NCI-H1694 treated with DMSO at 0.1 percent for 48 hours (cell line): ENCODE results near the gene MACC1.

Experiments
- DNase-seq: peaks from one replicate; lab custom pipeline; 2025; lab: John Stamatoyannopoulos, UW

MACC1 gene

DNA sequence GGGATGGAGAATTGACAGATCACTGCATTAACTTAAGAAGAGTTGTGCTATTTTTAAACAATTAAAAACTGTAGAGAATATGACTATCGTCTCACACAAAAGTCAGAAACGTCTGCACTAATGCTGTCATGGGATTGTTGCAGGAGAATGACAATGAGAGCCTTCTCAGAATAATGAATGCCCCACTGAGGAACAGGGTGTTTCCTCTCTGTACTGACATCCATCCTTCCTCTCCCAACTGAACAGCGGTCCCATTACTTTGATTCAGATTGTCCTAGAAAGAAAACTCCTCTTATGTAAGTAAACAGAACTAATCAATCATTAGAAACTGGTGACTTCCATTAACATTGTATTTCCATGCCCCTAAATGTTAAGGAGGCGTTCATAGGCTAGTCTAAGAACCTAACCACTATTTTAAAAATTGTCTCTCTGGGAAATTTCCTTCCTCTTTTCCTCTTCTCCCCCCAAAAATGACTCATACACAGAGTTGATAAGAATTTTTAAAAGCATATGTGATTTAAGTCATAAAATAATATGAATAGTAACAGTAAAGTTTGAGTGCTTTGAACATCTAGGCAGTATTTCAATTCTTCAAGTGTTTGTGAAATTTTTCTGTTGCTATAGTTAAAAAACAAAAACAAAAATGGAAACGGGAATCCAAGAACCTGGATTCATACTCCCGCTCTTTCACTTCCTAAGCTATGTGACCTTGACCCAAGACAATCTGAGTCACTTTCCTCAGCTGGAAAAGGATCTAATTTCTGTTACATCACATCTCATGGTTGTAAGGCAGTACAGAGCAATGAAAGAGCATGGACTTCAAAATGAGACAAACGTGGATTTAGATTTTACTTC lies 12.7 kb upstream of the MACC1 start:
- DNase-seq, result no peak

DNA sequence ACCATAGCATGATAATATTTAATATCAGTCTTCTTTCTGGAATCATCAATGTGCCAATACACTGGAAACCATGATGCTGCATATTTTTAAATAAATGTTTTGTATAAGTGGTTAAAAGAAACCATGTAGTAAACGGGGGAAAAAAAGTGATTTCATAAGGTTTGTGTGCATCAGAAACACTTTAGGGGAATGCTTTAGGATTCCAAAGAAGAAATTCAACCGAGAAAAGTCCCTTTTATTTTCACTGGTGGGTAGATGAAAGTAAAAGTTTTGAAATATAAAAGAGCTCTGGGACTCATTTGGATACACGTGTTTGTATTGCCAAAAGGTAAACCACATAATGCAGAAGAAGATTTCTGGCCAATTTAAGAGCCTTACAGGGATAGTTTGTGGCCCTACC lies 11.9 kb upstream of the MACC1 start:
- DNase-seq, result no peak

DNA sequence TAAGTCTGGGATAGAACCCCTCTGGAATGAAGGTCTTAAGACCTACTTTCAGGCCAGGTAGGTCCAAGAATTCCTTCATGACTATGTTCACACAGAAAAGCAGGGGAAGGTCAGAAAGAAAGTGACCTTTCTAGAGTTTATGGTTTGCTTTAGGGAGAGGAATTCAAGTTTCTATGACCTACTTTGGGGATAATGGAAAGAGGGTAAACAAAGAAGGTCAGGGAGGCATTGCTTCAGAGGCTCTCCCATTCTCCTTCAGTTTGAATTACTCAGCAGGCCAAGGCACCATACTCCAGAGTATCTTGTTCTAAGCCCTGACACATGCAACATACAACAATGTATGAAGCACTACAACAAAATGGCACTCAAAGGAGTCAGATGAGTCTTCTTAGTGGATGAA lies 11.5 kb upstream of the MACC1 start:
- no peak for DNase-seq

DNA sequence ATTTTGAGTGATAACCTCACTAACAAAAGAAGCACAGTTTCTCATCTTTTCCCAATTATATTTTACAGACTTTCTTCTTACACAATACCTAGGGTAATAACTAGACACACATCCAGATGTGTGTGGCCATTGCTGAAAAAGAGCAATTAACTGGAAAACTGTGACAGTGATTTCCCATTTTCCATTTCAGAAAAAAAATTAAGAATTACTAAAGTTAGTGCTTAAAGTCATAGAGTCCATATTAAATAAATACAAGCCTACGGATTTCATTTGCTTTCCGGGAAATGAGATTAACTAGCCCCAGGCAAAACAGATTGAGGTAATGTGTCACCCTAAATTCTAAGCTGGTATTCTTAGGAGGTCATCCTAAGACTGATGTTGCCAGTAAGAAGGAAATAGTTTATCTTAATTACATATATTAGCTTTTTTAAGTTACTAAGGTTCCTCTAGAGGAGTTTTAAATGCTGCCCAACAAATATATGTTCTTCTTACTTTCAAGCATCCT lies 10.2 kb upstream of the MACC1 start:
- no peak for DNase-seq

DNA sequence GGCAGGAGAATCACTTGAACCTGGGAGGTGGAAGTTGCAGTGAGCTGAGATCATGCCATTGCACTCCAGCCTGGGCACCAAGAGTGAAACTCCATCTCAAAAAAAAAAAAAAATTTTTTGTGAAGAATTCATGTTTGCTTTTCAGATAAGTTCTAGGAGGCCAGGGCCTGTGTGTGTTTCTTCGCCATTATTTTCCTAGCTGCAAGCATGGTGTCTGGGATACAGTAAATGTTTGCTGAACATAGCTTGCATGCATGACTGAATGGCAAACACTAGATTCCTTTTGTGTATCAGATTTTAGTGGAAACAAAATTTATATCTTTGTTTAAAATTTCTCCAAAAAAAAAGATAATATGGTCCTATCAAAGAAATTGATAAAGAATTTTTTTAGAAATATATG lies 9.7 kb upstream of the MACC1 start:
- no peak for DNase-seq

DNA sequence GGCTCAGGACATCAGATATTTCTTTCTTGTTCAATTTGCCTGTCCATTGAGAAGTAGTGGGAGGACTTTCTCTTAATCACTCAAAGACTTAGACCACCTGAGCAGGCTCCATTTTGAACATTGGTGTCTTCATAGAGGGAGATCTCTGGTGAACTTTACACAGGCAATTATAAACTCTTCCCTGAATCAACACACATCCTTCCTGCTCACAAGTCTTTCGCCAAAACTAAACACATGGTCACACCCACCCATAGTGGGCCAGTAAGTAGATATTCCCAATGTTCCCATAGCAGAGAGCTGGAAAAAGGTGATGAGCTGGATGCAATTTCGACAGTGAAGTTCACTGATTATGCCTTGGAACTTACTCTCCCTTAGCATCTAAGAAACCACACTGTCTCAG lies 8.2 kb upstream of the MACC1 start:
- no peak for DNase-seq

DNA sequence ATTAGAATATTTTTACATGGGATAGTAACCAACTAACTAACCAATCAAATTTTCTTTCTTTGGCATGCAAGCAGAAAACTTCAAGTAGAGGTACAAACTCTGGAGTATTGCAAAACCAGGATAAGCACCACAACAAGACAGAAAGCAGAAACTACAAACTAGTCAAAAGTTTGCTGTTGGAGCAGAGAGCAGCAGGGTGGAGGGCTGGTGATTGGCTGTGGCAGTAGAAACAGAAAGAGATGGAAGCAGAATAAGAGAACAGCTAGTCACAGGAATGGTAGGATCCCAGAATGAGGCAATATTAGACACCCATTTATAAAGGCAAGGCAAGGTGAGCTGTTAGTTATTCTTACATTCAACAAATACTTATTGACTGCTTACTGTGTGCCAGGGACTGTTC lies 6.8 kb upstream of the MACC1 start:
- DNase-seq, result no peak

DNA sequence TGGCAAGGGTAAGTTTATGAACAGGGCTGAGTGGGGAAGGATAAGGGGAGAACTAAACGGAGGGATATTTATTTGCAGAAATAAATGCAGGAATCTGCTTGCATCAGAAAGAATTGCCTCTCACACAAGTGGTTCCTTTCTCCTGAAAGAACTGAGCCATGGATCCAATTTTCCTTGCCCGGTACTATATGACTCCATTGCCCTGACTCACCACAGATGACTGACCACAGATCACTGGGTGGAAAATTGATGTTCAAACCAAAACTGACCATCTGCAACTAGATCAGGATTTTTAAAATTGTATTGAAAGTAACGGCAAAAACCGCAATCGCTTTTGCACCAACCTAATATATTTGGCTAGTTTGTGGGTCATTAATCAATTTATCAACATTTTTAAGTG lies 6.2 kb upstream of the MACC1 start:
- no peak for DNase-seq

DNA sequence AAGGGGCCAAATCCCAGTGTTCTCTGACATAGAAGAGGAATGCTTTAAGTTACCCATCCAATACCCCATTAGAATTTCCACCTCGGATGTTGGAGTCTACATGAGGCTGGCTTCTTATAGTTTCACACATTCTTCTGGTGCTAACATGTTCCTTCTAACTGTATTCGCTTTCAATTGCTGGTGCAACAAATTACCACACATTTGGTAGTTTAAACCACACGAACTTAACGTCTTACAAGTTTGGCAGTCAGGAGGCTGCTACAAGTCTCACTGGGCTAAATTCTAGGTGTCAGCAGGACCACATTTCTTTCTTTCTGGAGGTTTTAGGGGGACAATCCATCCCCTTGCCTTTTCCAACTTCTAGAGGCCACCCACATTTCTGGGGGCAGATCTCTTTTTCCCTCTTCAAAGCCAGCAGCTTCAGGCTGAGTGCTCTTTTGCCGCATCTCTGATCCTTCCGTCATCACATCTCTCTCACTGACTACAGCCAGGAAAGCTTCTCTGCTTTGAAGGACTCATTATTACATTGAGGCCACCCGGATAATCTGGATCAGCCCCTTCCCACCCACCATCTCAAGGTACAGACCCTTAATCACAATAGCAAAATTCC lies 5.1 kb upstream of the MACC1 start:
- no peak for DNase-seq

DNA sequence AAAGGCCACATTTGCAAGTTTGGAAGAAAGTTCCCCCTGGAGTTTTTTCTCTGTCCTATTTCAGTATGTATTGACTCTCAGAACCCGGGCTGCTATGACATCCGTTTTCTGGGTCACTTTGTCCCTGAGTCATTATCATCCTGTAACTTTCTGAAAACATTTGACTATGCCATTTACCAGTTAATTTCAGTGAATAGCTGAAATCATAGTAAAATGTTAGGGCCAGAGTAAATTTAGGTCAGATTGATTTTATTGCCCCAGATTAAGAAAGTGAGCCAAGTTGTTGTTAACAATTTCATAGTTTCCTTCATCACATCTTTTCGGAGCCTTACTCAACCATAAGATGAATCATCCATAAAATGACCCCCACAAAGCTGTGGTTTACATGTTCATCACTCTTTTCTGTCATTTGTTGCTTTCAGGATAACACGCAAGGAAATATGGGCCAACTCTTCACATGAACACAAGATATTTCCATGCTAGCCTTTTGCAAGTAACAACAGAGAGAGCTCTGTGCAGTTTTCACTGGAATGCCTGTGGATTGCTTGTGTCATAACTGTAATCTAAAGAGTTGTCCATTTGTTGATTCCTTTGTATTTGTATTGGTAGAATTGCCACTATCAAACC lies 3.9 kb upstream of the MACC1 start:
- DNase-seq, result no peak

DNA sequence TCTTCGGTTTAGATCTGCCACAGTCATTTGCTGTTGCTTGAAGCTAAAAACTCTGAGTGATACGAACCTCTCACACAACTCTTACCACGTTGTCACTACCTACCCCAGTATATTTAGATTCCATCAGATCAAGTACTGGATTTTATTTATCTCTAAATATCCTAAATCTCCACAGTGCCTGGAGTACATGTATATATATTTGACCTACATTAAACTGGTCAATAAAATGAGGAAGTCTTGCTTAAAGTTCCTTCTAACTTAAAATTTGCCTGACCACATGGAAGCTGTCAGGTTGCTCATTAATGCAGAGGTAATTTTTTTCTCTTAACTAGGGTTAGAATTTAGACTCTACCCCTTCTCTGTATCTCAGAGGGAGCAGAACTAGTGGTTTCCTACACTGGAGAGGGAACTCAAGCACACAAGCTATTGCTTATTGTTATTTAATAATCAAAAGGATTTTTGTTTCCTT lies 3.1 kb upstream of the MACC1 start:
- DNase-seq, result no peak

DNA sequence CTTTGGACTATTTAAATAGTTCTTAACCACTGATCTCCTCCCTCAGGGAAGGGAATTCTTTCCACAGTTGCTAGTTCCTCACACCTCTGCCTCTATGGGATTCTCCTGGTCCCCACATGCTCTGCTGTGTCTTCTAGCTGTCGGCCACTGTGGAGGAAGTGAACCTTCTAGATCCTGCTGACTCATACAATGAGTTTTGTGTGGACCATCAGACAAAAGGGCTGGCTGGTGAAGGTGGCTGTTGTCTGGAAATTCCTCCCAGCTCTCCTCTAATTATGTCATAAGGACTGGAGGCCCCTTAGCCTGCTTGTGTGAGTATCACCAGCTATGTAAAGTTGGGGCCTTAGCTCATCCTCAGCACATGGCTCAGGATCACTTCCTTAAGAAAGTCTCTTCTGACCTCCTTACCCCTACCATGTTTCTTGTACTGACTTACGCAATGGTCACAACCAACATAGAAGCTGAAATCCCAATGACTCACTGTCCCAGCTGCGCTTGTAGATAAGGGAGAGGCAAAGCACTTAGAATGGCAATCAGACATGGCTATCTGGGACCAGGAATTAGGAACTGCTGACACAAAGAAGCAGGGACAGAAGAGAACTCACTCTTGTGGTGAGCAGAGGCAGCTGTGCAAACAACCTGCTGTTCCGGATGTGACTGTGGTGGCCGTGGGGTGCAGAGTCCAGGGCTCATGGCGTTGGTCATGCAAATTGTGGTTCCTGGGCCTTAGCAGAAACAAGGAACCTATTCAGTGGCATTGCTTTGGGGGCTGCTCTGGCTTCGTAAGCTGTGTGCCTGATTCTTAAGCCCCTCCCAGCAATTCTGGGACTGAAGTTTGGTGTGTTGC lies 2.5 kb upstream of the MACC1 start:
- no peak for DNase-seq

DNA sequence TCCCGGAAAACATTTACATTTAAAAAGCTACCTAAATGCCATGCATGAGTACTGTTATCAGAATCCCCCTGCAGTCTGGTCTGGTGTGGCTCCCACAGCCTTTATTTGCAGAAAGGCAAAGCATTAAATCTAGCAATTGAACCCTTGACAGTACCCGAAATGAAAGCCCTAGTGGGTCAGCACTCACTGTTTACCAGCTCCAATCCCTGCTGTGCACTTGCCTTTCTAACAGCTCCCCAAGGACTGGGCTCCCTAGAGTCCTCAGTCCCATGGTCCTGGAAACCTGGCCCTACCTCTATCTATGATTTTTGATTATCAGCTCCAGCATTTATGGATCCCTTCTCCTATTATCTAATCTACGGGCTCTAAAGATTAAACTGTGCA lies 1.9 kb upstream of the MACC1 start:
- DNase-seq, result no peak

DNA sequence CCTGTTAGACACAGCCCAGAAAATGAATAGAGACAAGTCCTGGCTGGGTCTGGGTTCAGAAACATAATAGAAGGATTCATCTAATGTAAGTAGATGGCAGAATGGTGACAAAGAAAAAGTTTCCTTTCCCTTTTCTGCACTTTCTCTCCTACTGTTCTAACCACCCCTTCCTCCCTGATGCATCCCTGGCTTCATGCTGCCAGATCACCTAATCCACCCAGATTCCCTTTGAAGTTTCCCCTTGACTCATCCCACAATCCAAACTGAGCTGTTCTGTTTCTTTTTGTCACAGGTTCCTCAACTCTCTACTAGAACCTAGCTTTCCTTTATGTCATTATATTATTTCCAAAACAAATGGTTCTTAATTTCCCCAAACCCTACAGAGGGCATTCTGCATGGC lies 1.1 kb upstream of the MACC1 start:
- DNase-seq, result no peak

DNA sequence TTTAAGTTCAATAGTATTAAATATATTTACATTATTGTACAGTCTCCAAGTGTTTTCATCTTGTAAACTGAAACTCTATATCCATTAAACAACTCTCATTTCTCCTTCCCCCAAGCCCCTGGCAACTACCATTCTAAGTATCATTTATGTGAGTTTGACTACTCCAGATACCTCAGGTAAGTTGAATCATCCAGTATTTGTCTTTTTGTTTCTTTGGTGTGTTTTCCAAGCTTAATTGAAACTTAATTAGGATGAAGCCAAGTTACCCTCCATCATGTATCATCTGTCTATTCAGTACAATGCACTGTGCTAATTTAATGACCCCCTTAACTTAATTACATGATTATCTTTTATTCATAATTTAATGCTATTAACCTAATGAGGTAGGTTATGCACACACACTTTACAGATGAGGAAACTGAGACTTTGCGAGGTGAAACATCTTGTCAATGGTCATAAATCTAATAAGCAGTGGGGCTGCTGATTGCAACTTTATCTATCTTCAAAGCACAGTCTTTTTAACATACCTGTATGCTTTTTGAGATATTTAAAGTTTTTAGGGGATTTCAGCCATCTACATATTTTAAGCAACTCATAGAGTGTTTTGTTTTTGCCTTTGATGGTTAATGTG lies 663 bp downstream of the MACC1 start:
- DNase-seq, result no peak

DNA sequence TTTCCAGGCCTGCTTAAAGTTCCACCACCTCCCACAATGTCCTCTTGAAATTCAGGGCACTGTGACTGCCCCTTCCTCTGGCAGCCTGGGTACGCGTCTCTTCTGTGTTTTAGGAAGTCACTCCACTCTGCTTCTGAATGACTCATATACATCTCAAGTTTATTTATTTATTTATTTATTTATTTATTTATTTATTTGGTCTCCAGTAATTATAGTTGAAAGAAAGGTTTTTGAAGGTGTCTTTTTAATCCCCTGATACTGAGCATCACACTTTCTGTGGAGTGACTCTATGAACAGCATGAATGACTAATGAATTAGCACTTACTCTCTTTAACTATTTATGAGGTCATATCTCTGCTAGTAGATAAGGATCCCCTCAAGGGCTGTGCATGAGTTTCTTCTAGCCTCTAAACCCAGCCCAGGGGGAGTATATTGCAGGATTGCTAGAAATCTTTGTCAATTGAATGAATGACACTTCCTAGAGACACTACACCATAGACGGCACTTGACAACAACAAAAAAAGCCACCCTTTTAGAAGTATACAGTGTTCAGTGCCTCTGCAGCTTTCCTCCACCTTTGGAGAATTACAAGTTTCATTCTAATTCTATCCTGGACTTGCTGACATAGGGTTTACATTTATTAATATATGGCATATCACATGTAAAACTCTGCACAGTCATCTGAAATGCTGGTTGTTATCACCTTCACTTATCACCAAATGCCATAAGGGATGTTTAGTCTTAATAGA lies 2.1 kb downstream of the MACC1 start:
- no peak for DNase-seq

DNA sequence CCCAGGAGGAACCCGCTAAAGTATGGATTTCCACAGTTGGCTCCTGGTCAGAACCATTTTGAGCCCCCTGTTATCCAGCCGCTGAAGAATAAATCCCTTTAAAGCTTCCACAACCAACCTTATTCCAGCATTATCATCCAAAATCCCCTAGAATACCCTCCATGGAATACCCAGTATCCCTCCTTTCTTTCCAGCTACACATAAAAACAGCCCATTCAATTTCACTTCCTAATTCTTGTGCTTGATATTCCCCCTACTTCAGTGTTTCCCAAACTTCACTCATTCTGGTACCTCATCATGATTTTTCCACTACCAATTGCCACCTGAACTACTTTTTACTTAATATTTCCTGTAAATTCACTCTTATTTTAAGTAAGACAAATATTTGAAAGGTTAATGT lies 3.1 kb downstream of the MACC1 start:
- no peak for DNase-seq

DNA sequence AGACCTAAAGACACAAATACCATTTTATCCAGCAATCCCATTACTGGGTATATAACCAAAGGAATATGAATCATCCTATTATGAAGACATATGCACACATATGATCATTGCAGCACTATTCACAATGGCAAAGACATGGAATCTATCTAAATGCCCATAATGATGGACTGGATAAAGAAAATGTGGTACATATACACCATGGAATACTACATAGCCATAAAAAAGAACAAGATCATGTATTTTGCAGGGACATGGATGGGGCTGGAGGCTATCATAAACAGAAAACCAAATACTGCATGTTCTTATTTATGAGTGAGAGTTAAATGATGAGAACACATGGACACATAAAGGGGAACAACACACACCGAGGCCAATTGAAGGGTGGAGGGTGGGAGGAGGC lies 3.8 kb downstream of the MACC1 start:
- no peak for DNase-seq

DNA sequence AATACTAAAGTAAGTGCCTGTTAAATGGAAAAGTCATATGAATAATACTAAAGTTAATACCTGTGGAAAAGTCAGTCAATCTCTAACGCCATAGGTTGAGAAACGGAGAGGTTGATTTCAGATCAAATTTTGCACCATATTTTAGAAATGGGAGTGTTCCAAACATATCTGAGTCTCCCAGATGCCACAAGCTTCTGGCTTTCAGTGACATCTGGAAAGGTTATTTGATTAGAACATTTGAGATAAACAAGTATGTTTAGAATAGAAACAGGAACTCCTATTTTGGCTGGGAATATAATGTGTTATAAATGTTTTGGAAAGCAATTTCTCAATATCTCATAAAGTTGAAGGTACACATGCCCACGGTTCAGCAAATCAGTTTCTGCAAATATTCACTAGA lies 5.8 kb downstream of the MACC1 start:
- DNase-seq, result no peak

DNA sequence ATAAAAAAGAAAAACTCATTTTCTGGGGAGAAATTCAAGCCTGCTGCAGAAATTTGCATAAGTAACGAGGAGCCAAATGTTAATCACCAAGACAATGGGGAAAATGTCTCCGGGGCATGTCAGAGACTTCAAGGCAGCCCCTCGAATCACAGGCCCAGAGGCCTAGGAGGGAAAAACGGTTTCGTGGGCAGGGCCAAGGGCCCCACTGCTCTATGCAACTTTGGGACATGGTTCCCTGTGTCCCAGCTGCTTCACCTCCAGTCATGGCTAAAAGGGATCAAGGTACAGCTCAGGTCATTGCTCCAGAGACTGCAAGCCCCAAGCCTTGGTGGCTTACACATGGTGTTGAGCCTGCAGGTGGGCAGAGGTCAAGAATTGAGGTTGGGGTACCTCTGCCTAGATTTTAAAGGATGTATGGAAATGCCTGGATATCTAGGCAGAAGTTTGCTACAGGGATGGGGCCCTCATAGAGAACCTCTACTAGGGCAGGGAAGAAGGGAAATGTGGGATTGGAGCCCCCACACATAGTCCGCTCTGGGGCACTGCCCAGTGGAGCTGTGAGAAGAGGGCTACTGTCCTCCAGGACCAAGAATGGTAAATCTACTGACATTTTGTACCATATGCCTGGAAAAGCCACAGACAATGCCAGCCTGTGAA lies 8.4 kb downstream of the MACC1 start:
- no peak for DNase-seq
